Right lobe of liver (tissue), 4 donors: Measurements from ENCODE around the gene ETHE1.
"Not testable (repeated sequence)": the region's sequence is repeated elsewhere in the genome, so short reads cannot be mapped to it uniquely, and the experiment has no call there.

Source experiments
- POLR2A ChIP-seq: fragments of 450-650 bp; IDR thresholded peaks from one replicate; pipeline ENCODE4 v1.6.1; 2017; ENCODE audit warnings: antibody characterized with exemption, mild to moderate bottlenecking
- TF ChIP-seq, protein P1 (sequence below), 4 donors: fragments of 200-600 bp in 3 of 4; fragments of 450-650 bp in 1 of 4; IDR thresholded peaks; one replicate each; pipeline versions ENCODE4 v1.5.1 to v1.8.0; 2016 to 2022; ENCODE audit warnings: antibody characterized with exemption in 4 of 4, mild to moderate bottlenecking in 2 of 4
- donor health status: DM: no; HTN: no; CAD: no.
- donor health status: DM: no; HTN: no; CAD: no.
- donor health status: DM: no; HTN: yes; CAD: no.

DNA sequence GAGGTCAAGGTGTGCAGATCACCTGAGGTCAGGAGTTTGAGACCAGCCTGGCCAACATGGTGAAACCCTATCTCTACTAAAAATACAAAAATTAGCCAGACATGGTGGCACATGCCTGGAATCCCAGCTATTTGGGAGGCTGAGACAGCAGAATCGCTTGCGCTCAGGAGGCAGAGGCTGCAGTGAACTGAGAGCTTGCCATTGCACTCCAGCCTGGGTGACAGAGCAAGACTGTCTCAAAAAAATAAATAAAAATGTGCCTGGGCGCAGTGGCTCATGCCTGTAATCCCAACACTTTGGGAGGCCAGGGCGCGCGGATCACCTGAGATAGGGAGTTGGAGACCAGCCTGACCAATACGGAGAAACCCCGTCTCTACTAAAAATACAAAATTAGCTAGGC is 3.3 kb downstream of the ETHE1 start:
- TF ChIP-seq, protein P1, sequence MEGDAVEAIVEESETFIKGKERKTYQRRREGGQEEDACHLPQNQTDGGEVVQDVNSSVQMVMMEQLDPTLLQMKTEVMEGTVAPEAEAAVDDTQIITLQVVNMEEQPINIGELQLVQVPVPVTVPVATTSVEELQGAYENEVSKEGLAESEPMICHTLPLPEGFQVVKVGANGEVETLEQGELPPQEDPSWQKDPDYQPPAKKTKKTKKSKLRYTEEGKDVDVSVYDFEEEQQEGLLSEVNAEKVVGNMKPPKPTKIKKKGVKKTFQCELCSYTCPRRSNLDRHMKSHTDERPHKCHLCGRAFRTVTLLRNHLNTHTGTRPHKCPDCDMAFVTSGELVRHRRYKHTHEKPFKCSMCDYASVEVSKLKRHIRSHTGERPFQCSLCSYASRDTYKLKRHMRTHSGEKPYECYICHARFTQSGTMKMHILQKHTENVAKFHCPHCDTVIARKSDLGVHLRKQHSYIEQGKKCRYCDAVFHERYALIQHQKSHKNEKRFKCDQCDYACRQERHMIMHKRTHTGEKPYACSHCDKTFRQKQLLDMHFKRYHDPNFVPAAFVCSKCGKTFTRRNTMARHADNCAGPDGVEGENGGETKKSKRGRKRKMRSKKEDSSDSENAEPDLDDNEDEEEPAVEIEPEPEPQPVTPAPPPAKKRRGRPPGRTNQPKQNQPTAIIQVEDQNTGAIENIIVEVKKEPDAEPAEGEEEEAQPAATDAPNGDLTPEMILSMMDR (IDR thresholded peaks at IDR 0.05): not testable (repeated sequence)
- TF ChIP-seq POLR2A: not testable (repeated sequence)
